ENCODE results near the gene INPP5A. TPM values are rescaled to one million over a fixed set of nuclear protein-coding genes. Genes with fewer than 3 reads are reported as not detected.

INPP5A gene
- total RNA-seq, 1 donor from 2014 or later: 29.5 TPM

DNA sequence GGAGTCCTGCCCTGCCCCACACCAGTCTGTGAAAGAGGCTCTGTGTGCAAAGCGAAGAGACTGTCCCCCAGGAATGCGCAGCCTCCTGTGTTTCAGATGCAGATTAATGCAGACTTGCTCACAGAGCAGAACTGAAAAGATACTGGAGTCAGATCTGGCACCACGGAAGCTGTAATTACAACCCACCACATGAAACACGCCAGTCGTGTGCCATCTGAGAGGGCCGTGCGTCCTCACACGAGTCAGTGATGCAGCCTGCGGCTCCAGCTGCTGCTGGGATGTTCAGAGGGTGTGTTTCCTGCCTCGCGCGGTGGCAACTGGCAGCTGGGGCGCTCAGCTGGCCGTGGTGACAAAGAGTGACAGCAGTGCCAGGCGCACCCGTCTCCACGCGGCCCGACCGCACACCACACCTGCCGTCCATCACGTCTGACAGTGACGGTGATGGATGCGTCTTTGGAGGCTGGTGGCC is 198.4 kb downstream of the INPP5A start:
- TF ChIP-seq, protein P1, sequence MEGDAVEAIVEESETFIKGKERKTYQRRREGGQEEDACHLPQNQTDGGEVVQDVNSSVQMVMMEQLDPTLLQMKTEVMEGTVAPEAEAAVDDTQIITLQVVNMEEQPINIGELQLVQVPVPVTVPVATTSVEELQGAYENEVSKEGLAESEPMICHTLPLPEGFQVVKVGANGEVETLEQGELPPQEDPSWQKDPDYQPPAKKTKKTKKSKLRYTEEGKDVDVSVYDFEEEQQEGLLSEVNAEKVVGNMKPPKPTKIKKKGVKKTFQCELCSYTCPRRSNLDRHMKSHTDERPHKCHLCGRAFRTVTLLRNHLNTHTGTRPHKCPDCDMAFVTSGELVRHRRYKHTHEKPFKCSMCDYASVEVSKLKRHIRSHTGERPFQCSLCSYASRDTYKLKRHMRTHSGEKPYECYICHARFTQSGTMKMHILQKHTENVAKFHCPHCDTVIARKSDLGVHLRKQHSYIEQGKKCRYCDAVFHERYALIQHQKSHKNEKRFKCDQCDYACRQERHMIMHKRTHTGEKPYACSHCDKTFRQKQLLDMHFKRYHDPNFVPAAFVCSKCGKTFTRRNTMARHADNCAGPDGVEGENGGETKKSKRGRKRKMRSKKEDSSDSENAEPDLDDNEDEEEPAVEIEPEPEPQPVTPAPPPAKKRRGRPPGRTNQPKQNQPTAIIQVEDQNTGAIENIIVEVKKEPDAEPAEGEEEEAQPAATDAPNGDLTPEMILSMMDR (IDR thresholded peaks at IDR 0.05; ENCODE audit: insufficient read depth, low read length, severe bottlenecking): no peak
- FAIRE-seq: no peak

DNA sequence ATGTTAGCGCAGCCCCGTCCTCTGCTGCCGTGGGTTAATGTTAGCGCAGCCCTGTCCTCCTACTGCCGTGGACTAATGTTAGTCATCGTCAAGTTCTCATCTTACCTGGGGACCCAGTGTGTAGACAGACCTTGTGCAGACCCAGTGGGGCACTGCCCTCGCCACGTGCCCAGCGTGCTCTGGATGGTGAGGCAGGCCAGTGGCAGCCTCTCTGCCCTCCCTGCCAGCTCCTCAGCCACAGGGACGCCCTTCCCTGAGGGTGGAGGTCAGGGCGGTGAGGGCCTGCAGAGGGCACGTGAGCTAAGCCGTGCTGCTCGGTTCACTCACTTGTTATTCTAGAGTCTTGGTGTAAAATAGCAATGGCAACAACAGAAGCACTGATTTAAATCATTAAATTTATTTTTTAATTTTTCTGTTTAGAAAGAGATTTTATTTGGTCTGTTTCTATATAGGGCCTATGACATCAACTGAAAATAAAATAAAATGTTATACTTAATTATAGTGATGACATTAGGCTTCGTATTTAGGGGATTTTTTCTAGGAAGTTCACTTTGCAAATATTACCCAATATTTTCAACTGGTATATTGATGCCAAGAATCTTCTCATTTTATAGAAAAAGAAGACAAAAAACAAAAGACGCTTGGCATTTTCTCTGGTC is 199.9 kb downstream of the INPP5A start:
- peaks cover 2% of the 10 kb centered on the region for H3K36me3 ChIP-seq (ENCODE audit: control insufficient read depth, insufficient read depth, low read length)
- no peak overlapping the region for H3K4me3 ChIP-seq (ENCODE audit: low read depth, low read length)
- FAIRE-seq: no peak
- DNase-seq (ENCODE audit: low read depth): no peak
- TF ChIP-seq, protein P1 (IDR thresholded peaks at IDR 0.05; ENCODE audit: insufficient read depth, low read length, severe bottlenecking): no peak
- no peaks in the 10 kb centered on the region for H3K27me3 ChIP-seq (ENCODE audit: control insufficient read depth, insufficient read depth, low read length)

More for the DNA sequence above, 198.4 kb downstream of the INPP5A start:
- Histone ChIP-seq H3K4me3 (ENCODE audit: low read depth, low read length) (no peak overlapping the region), H3K27me3 (ENCODE audit: control insufficient read depth, insufficient read depth, low read length) (no peaks in the 10 kb centered on the region), H3K36me3 (ENCODE audit: control insufficient read depth, insufficient read depth, low read length) (peaks cover 2% of the 10 kb centered on the region)
- DNase-seq (ENCODE audit: low read depth): no peak

DNA sequence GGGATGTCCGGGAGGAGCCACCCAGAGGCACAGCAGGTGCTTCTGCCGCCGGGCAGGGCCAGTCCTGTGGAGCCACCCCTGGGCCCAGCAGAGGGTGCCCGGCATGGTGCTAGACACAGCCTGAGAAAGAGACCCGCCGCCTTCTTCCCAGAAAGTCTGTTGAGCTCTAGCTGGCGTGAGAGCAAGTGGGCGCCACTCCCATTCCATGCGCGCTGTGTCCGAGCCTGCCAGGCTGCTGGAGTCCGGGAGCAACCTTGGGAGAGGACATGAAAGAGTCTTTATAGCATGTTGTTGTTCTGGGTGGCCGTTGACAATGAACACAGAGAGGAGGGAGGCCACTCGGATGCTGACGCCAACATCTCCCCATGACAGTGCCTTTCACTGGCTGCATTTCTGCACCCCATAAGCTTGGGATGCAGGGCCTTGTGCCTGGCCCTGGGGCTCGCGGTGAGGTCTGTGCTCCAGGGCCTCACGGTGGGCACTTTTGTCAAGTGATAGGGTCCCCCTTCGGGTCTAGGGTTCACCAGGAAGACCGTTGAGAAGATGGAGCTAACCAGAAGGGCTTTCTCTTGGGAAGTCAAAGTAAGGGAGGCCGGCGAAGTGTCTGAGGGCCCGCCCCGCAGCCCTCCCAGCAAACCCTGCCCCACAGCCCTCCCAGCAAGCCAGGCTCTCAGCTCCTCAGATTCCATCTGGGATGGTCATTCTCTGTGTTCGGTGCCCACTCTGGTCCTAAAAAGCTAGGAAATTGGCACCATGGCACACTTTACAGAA is 201.1 kb downstream of the INPP5A start:
- DNase-seq (ENCODE audit: low read depth): no peak
- TF ChIP-seq, protein P1 (IDR thresholded peaks at IDR 0.05; ENCODE audit: insufficient read depth, low read length, severe bottlenecking): no peak
- H3K4me3 ChIP-seq (ENCODE audit: low read depth, low read length): no peak overlapping the region
- no peak for FAIRE-seq
- H3K36me3 ChIP-seq (ENCODE audit: control insufficient read depth, insufficient read depth, low read length): peaks cover 2% of the 10 kb centered on the region
- H3K27me3 ChIP-seq (ENCODE audit: control insufficient read depth, insufficient read depth, low read length): no peaks in the 10 kb centered on the region

DNA sequence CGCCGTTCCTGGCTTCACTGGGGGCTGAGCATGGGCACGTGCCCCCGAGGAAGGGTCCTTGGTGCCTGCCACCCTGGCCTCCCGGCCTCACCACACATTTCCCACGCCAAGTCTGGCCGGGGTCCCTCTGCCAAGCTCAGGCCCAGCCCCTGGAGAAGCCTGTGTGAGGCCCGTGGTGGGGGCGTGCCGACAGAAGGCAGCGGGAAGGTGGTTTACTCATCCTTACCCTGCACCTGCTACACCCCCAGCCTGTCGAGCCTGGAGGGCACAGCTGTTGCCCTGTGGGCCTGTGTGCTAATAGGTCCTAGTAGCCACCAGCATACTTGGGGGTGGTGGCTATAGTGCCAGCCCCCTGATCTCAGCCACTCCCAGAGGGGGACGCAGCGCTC is 201.6 kb downstream of the INPP5A start:
- TF ChIP-seq, protein P1 (IDR thresholded peaks at IDR 0.05; ENCODE audit: insufficient read depth, low read length, severe bottlenecking): no peak
- peaks cover 2% of the 10 kb centered on the region for H3K36me3 ChIP-seq (ENCODE audit: control insufficient read depth, insufficient read depth, low read length)
- no peak for FAIRE-seq
- no peak overlapping the region for H3K4me3 ChIP-seq (ENCODE audit: low read depth, low read length)
- no peaks in the 10 kb centered on the region for H3K27me3 ChIP-seq (ENCODE audit: control insufficient read depth, insufficient read depth, low read length)
- no peak for DNase-seq (ENCODE audit: low read depth)

DNA sequence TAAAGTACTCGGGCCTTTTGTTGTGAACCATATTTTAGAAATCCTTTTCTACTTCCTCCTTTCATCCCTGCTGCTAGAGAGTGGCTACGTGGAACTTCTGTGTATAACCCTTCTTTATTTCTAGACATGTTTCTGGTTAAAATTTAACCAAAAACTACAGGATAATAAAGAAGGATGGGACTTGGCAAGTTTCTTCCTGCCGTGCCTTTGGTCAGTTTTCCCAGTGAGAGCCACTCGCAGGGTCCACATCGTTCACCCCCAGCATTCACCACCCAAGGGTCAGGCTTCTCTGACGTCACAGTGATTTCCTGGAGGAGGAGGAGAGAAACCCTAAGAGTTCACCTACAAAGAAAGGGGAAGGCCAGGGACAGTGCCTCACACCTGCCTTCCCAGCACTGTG is 203.0 kb downstream of the INPP5A start:
- H3K27me3 ChIP-seq (ENCODE audit: control insufficient read depth, insufficient read depth, low read length): no peaks in the 10 kb centered on the region
- FAIRE-seq (no peak), DNase-seq (ENCODE audit: low read depth) (no peak)

More for the DNA sequence above, 203.0 kb downstream of the INPP5A start:
- H3K36me3 ChIP-seq (ENCODE audit: control insufficient read depth, insufficient read depth, low read length): peaks cover 2% of the 10 kb centered on the region
- no peak overlapping the region for H3K4me3 ChIP-seq (ENCODE audit: low read depth, low read length)
- TF ChIP-seq, protein P1 (IDR thresholded peaks at IDR 0.05; ENCODE audit: insufficient read depth, low read length, severe bottlenecking): no peak

All from bronchial epithelial cell (primary cell).